Measurements from ENCODE around the gene RTN4RL1. TPM values are rescaled to one million over a fixed set of nuclear protein-coding genes. Genes with fewer than 3 reads are reported as not detected.

Gene RTN4RL1
- total RNA-seq, 1 donor from 2014 or later, result 0.77 TPM

DNA sequence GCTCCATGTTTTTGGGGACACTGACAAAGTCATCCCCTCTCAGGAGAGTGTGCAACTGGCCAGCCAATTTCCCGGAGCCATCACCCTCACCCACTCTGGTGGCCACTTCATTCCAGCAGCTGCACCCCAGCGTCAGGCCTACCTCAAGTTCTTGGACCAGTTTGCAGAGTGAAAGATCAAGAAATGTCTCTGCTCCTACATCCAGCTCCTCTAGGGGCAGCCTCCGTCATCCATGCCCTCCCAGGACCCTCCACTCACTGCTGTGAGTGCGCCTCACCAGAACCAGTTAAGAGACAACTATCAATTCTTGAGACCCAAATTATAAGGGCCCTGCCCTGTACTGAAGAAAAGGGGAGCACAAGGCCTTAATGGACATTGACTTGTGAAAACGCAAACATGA lies 17.8 kb upstream of the RTN4RL1 start:
- Histone ChIP-seq H3K4me3 (ENCODE audit: insufficient read depth, low read depth, low read length) (peak overlapping the region; percentile 77), H4K20me1 (ENCODE audit: insufficient read depth, low read length) (peaks cover 23% of the 10 kb centered on the region), H3K36me3 (ENCODE audit: insufficient read depth, low read length) (peaks cover 5% of the 10 kb centered on the region), H3K4me1 (ENCODE audit: insufficient read depth, low read length) (peaks cover 31% of the 10 kb centered on the region), H3K27ac (ENCODE audit: low read depth, low read length) (peak overlapping the region; percentile 93), H3K4me2 (ENCODE audit: low read length) (peak overlapping the region; percentile 98), H3K9ac (ENCODE audit: low read length) (peak overlapping the region; percentile 94), H3K79me2 (ENCODE audit: insufficient read depth, low read length) (peaks cover 31% of the 10 kb centered on the region), H3K27me3 (ENCODE audit: insufficient read depth, low read length) (no peaks in the 10 kb centered on the region), H3K9me3 (ENCODE audit: insufficient read depth, low read depth, low read length) (no peaks in the 10 kb centered on the region), H2AFZ (ENCODE audit: low read depth, low read length) (no peak overlapping the region)
- H3K27me3 Mint-ChIP-seq (ENCODE audit: low read depth, unreplicated experiment), result no peaks in the 10 kb centered on the region
- H3K4me1 Mint-ChIP-seq (ENCODE audit: low read depth, unreplicated experiment), result peaks cover 6% of the 10 kb centered on the region
- TF ChIP-seq, protein P1, sequence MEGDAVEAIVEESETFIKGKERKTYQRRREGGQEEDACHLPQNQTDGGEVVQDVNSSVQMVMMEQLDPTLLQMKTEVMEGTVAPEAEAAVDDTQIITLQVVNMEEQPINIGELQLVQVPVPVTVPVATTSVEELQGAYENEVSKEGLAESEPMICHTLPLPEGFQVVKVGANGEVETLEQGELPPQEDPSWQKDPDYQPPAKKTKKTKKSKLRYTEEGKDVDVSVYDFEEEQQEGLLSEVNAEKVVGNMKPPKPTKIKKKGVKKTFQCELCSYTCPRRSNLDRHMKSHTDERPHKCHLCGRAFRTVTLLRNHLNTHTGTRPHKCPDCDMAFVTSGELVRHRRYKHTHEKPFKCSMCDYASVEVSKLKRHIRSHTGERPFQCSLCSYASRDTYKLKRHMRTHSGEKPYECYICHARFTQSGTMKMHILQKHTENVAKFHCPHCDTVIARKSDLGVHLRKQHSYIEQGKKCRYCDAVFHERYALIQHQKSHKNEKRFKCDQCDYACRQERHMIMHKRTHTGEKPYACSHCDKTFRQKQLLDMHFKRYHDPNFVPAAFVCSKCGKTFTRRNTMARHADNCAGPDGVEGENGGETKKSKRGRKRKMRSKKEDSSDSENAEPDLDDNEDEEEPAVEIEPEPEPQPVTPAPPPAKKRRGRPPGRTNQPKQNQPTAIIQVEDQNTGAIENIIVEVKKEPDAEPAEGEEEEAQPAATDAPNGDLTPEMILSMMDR (IDR thresholded peaks at IDR 0.05; ENCODE audit: insufficient read depth, low read depth, low read length), result no peak
- TF ChIP-seq EZH2 (IDR thresholded peaks at IDR 0.05; ENCODE audit: insufficient read depth, low read length), result no peak
- FAIRE-seq, result no peak
- DNase-seq (ENCODE audit: low read depth), result no peak
- peak overlapping the region; percentile 85 for H3K4me3 Mint-ChIP-seq (ENCODE audit: unreplicated experiment)
- H3K36me3 Mint-ChIP-seq (ENCODE audit: low read depth, unreplicated experiment), result peaks cover 12% of the 10 kb centered on the region
- no peaks in the 10 kb centered on the region for H3K9me3 Mint-ChIP-seq (ENCODE audit: unreplicated experiment)
- peak overlapping the region; percentile 86 for H3K27ac Mint-ChIP-seq (ENCODE audit: unreplicated experiment)

GRCh38 chr17:2042390-2042847 lies 17.3 kb upstream of the RTN4RL1 start:
- Histone ChIP-seq H3K4me3 (ENCODE audit: insufficient read depth, low read depth, low read length) (peak overlapping the region; percentile 77), H3K79me2 (ENCODE audit: insufficient read depth, low read length) (peaks cover 31% of the 10 kb centered on the region), H3K27ac (ENCODE audit: low read depth, low read length) (peak overlapping the region; percentile 93), H3K4me1 (ENCODE audit: insufficient read depth, low read length) (peaks cover 31% of the 10 kb centered on the region), H2AFZ (ENCODE audit: low read depth, low read length) (peak overlapping the region; percentile 62), H4K20me1 (ENCODE audit: insufficient read depth, low read length) (peaks cover 23% of the 10 kb centered on the region), H3K27me3 (ENCODE audit: insufficient read depth, low read length) (no peaks in the 10 kb centered on the region), H3K9ac (ENCODE audit: low read length) (peak overlapping the region; percentile 94), H3K36me3 (ENCODE audit: insufficient read depth, low read length) (peaks cover 5% of the 10 kb centered on the region), H3K4me2 (ENCODE audit: low read length) (peak overlapping the region; percentile 98), H3K9me3 (ENCODE audit: insufficient read depth, low read depth, low read length) (no peaks in the 10 kb centered on the region)
- Mint-ChIP-seq H3K4me1 (ENCODE audit: low read depth, unreplicated experiment) (peaks cover 6% of the 10 kb centered on the region), H3K36me3 (ENCODE audit: low read depth, unreplicated experiment) (peaks cover 12% of the 10 kb centered on the region), H3K9me3 (ENCODE audit: unreplicated experiment) (no peaks in the 10 kb centered on the region), H3K27me3 (ENCODE audit: low read depth, unreplicated experiment) (no peaks in the 10 kb centered on the region), H3K4me3 (ENCODE audit: unreplicated experiment) (peak overlapping the region; percentile 85), H3K27ac (ENCODE audit: unreplicated experiment) (peak overlapping the region; percentile 86)
- no peak for FAIRE-seq
- DNase-seq (ENCODE audit: low read depth), result no peak
- no peak for TF ChIP-seq EZH2 (IDR thresholded peaks at IDR 0.05; ENCODE audit: insufficient read depth, low read length)
- TF ChIP-seq, protein P1 (IDR thresholded peaks at IDR 0.05; ENCODE audit: insufficient read depth, low read depth, low read length), result peak; percentile 12

Measured in astrocyte (in vitro differentiated cells and primary cell).